ENCODE results near the gene FAM114A1. TPM values are rescaled to one million over a fixed set of nuclear protein-coding genes. Genes with fewer than 3 reads are reported as not detected.
"Not testable (repeated sequence)": the region's sequence is repeated elsewhere in the genome, so short reads cannot be mapped to it uniquely, and the experiment has no call there.

The FAM114A1 gene
- total RNA-seq, 1 donor from 2014 or later, result 33.2 TPM

DNA sequence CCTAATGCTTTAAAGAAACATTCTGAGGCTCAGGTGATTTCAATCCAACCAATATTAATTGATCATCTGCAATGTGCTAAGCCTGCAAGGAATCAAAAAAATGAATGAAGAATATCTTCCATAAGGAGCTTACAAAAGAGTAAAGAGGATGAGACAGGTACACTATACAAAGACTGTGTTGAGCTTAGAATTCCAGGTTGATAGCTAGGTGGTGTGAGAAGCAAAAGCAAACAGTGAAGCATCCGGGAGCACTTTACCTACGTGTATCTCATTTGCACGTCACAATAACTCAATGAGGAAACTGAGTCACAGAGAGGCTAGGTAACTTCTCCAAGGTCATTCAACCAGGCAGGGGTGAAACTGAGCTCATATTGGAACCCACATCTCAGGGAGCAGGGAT lies 37.1 kb downstream of the FAM114A1 start:
- no peak for ATAC-seq

DNA sequence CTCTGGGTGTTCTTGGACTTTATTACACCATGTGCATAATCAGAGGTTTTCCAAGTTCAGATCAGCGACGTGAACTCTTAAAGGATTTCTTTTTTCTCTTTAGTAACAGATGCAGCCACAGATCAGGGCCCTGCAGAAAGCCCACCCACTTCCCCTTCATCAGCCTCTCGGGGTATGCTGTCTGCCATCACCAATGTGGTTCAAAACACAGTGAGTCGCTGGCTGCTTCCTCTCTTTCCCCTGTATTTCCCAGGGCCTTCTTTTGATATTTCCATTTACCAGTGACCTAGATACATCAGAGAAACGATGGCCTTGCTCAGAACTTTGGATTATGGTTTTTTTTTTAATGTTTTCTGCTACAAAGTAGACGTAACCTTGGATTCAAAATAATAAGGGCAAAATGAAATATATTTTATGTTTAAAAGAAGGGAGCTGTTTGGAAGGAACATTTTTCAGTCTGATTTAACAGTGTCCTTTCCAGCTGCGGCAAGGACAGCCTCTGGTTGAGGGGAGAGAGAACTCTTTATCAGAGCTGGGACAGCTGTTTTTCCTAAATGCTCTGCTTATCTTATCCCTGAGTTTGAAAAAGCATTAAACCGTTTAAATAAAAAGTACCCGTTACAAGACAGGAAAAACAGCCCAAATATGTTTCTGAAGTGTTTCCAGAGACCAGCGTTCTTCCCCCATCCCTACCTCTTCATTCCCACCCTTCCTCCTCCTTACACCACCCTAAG lies 38.2 kb downstream of the FAM114A1 start:
- no peak for ATAC-seq

DNA sequence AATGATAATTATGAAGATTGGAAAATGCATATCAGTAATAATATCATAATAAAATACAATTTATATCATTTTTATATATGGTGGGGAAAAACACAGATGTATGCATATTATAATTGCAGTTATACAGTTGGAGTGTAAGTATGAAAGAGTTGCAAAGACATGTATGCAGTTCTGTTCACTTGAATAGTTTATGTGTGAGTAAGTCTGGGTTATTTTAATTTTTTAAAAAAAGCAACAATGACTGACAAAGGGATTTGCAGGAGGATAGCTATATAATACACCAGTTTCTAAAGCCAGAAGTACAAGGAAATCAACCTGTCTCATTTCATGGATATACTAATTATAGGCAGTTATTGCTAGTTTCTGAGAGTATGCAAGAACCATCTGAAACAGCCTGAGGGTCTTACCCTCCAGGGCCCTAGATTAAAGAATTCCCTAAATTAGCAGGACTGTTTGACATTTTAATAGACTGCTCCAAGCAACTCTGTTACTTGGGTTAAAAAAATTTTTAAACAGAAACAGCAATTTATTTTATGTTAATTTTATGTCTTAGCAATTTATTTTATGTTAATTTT lies 40.2 kb downstream of the FAM114A1 start:
- ATAC-seq, result no peak

DNA sequence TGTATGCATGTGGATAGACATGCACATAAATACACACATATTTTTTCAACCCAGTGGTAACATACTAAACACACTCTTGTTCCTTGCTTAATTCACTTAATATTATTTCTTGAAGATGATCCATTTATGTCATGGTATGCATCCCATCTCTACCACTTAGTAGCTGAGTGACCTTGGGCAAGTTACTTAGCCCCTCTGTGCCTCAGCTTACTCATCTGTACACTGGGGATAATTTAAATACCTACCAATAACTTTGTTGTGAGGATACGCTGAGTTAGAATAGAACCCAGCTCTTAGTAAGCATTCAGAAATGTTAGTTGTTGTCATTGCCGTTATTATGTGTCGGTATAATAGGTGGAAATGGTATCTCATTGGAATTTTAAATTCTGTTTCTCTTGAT lies 41.4 kb downstream of the FAM114A1 start:
- ATAC-seq, result no peak

DNA sequence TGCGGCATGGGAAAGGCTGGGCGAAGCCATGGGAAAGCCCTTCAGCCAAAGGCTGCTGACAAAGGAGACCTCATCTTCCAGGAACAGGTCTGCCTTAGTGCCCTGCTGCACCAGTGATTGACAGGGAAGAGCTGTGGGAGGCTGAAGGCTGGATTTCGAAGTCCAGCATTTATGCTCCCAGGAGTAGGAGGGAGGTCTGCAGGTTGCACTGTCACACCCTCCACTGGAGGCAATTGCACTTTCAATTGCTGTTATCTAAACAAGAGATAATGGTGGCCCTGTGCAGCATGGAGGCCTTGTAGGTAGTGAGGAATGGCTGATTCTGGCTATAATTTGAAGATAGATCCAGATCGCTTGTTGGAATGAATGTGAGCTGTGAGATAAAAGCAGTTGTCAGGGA lies 43.7 kb downstream of the FAM114A1 start:
- ATAC-seq, result no peak

DNA sequence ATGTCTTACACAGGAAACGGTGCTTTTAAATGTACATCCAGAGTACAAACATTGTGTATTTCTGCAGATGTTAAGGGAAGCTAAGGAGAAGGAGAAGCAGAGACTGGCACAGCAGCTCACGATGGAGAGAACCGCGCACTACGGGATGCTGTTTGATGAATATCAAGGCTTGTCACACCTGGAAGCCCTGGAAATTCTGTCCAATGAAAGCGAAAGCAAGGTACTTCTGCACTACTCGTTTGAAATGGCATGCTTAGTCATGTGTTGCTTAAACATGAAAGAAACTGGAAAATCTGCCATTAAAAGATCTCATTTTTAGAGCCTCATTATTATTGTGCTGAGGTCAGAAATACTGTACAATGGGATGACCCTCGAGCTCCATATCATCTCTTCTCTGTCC lies 47.2 kb downstream of the FAM114A1 start:
- no peak for ATAC-seq

DNA sequence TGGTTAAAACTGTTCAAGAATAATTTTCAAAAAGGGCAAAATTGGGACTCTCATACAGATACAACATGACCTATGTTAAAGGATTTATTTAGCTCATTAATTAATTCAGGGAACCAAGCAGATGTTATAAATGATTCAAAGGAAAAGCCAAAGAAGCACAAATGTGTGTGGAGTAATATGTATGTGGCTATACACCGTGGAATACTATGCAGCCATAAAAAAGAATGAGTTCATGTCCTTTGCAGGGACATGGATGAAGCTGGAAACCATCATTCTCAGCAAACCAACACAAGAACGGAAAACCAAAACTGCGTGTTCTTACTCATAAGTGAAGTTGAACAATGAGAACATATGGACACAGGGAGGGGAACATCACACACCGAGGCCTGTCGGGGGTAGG lies 48.7 kb downstream of the FAM114A1 start:
- ATAC-seq, result not testable (repeated sequence)

DNA sequence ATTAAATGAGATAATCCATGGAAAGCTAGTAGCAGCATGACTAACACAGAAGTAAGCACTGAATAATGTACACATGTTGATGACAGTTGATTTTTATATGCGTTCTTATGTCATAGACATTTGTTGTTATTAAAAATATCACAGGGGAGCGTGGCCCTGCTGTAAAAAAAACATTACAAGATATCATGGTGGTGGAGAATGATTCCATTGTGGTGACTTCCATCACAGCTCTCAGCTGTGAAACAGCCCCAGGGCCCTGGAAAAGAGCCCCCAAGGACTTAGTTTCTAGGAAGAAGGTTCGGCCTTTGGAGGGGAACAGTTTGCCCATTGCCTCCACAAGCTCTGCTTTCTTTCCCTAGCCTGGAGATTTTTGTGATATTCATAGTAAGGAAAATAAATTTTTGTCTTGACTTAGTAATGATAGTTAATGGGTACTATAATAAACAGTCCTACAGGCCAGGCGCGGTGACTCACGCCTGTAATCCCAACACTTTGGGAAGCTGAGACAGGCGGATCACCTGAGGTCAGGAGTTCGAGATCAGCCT lies 49.9 kb downstream of the FAM114A1 start:
- ATAC-seq, result no peak

DNA sequence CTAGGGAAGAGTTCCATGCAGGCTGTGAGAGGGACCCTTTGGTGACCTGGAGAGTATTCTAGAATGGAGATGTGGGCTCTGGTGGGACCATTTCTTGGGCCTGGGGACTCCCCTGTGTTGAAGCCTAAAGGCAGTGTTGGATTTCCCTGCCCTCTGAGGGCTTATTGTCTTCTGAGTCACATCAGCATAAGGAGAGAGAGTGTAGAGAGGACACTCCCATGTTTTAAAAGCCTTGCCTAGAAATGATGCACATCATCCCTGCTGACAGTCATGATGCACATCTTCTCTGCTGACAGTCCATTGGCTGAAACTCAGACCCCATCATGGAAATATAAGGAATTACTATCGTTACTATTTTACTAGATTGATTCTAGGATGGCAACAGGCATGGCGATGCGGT lies 51.9 kb downstream of the FAM114A1 start:
- ATAC-seq, result no peak

DNA sequence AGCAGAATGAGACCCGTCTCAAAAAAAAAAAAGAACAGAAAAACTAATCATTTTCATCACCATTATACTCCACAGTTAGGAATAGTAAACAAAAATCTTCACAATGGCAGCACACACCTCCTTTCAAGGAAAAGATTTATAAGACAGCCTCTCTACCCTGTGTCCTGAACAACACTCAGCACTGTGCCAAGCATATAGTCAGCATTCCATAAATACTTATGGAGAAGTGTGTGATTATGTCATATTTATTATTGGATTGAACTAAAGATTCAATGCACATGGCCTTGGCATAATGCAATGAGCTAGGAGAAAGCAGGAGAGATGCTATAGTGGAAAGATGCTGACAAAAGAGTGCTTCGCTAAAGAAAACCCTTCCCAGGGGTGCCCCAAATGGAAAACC lies 52.6 kb downstream of the FAM114A1 start:
- ATAC-seq, result no peak

DNA sequence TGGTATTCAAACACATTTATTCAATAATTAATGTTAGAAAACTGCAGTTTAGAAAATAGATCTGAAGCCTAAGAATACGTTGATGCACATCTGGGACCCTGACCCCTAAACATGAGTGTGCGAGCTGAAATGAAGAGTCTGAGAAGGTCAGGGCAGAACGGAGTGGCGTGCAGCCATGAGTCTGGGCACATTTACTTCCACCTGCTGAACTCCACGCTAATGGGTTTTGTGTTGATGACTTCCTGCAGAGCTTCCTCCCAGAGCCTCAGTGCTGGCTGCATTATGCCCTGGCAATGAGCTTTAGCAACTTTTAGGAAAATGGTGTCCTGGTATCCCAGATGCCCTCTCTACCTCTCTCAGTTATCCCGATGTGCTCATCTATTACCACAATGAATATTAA lies 53.1 kb downstream of the FAM114A1 start:
- no peak for ATAC-seq

DNA sequence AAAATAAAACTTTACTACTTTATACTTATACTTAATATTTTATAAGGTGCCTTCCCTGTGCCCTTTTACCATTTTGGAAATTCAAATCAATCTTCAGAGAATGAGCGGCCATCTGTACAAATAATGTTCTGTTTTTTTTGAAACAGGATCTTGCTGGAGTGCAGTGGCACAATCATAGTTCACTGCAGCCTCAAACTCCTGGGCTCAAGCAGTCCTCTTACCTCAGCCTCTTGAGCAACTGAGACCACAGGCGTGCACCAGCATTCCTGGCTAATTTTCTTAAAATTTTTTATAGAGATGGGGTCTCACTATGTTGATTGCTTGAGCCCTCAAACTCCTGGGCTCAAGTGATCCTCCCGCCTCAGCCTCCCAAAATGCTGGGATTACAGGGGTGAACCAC lies 53.5 kb downstream of the FAM114A1 start:
- no peak for ATAC-seq

DNA sequence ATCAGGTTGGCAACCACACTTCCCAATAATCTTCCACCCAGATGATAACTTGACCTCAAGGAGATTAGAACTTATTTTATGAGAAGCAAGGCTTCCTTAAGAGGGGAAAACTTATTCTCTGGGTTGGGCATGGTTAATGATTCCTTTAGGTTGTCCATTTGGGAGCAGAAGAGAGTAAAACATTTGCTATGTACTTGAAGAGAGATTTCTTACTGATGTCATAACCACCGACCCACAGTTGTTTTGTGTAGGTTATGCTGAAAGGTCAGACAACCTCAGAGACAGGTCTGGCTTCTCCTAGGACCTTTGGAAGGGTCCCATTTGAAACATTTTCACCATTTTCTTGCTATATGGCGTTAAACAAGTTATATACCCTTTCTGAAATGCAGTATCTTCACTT lies 56.1 kb downstream of the FAM114A1 start:
- no peak for ATAC-seq

DNA sequence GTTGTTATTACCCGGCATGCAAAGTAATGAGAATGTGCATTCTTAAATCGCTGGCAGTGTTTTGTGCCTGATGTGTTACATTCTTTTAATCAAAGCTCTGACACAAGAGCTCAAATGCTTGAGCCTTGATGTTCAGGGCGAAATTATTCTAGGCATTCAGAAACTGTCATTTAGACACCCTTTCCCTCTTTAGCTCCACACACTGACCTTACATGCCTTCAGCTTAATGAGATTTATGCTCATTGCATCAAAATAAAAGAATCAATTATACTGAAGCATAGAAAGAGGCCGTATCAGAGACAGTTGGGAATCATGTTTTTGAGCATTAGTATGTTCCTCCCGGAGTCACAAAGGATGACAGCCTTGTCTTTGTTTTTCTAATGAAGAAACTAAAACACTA lies 56.7 kb downstream of the FAM114A1 start:
- no peak for ATAC-seq

DNA sequence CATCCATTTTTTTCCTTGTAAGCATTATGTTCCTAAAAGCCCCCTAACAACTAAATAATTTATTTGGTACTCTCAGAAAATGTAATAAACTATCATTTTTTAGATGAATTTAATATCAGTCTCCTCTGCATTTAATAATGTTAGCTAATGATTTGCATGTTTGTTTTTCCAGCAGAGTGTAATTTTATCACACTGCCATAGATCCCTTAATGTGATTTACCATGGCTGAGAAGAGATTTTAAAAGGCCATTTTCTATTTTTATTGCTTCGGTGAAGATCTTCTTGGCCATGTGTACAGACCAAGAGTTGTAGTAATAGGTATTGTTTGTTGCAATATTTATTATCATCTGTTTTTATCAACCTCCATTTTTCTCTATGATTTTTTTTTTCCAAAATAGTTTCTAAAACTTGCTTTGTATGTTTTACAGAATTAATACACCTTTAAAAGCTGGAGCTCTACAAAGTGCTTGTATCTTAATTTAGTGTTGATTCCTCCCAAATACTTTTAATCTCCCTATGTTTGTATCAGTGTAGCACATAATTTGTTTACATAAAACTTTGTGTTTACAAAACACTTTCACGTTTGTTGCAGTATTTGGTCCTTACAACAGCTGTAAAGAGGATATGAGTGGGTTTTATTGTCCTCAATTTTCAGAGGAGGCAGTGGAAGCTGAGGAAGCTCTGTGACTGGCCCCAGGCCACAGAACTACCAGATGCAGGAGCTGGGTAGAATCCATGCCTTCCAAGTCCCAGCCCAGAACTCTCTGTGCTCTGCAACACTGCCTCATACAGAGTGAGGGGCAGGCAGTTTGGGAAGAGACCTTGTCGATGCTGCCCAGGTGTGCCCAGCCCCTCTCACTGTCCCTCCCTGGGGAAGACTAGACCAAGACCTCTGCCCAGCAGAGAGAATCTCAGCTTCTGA lies 58.1 kb downstream of the FAM114A1 start:
- no peak for ATAC-seq

DNA sequence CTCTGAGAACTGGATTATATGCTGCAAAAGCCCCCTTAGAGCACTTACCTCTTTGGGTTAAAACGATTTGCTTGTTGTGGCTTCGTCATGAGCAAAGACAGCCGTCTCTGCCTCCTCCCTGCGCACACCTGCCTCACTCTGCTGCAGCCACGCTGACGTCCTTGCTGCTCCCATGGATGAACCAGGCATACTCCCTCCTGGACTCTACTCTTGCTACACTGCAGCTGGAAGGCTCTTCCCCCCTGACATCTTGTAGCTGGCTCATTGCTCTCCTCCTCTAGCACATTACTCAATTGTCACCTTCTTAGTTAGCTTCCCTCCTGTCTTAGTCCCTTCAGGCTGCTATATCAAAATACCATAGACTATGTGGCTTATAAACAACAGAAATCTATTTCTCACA lies 59.3 kb downstream of the FAM114A1 start:
- ATAC-seq, result no peak

DNA sequence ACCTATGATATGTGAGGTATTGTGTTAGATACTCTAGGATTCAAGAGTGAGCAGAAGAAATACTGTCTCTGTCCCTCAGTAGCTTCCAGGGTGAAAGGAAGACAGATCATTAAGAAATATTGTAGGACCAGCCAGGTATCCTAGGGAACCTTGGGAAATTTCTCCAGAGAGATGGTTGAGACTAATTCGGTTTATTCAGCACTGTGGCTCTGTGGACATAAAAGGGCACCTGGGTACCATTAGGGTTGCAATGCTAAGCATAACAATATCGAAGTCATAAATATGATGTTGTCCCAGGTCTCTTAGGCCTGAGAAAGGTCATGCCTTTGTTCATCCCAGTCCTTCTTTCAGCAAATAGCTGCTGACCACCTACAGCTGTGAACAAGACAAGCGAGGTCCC lies 61.0 kb downstream of the FAM114A1 start:
- no peak for ATAC-seq

DNA sequence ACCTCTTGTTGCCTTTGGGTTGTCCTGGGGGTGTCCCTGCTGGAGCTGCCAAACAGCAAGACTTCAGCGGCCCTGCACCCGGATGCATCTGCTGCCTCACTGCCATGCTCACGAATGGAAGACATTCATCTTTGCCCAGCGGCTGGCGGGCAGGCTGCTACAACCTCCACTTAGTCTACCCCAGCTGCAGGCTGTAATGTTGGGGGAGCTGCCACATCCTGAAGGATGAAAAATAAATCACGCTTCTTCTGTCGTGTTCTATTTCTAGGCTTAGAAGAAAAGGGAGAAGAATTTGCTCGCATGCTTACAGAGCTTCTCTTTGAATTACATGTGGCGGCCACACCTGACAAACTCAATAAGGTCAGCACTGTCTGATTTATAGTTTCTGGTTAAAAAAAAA lies 61.4 kb downstream of the FAM114A1 start:
- ATAC-seq, result no peak

DNA sequence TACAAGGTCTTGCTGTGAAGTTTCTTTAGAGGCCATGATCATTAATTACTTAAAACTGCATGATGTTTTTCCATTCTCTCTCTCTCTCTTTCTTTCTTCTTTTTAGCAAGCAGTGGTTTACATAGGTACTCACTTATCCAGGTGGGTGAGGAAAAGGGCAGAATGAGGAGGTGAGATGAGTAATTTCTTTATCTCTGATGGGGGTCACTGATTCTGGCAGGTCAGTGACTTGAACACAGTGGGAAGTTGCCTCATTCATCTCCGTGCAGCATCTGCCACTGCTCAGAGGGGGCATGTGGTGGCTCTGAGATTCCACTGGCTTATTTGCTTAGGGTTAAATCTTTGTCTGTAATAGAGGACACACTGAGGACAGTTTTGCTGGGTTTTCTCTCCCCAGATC lies 62.6 kb downstream of the FAM114A1 start:
- ATAC-seq, result no peak

DNA sequence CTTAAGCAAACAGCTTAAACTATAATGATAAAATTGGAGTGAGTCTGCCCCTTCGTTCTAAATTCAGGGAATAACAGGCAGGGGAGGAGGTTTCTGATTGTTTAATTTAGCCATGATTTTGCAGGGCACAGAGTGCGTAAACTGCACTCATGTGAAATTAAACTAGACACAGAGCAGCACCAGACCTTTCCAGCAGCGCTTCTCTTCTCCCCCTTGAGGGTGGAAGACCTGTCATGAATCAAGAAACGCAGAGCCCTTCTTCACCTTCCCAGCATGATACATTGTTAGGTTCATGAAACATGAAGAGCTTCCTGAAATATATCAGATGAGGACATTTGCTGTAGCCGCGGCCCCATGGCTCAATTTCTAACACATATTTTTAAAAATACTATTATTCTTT lies 63.1 kb downstream of the FAM114A1 start:
- ATAC-seq, result no peak

DNA sequence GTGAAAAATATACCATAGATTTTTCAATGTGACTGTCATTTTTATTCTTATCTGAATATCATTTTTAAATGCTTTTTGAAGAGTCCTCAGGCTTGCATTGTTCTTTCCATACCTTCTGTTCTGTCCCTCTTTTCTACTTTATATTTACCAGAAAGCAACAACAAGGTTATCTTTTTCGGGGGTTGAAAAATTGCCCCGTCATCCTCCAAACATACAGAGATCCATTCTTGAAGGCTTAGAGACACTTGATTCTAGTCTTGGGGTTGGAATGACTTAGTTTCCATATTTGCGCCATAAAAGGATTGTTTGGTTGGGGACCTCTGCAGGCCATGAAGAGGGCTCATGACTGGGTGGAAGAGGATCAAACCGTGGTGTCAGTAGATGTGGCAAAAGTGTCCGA lies 63.5 kb downstream of the FAM114A1 start:
- ATAC-seq, result no peak

DNA sequence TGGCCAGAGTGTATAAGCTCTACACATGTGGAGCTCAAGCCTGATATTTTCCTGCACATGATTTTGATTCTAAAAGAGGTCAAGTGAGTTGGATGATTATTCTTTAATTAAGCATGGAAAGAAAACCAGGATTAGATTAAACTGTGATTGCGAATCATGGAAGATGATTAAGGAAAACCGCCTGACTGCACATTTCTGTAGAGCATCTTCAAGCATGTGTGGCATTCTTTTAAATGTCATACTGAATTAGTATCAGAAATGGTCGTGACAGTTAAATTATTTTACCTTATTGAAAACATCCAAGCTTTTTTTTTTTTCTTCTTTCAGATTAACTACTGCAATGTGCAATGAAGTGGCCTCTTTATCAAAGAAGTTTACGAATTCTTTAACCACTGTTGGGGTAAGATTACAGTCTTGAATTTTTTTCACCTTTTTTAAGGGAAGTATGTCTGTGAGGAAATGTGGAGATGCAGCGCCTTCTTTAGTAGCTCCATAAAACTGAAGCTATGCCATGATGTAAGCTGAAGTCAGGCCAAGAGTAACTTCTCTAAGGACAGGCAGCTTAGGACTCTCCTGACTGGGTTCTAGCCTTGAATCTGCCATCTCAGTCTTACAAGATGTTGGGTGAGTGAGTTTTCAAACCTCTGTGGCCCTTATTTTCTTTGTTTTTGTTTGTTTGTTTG lies 67.9 kb downstream of the FAM114A1 start:
- no peak for ATAC-seq

DNA sequence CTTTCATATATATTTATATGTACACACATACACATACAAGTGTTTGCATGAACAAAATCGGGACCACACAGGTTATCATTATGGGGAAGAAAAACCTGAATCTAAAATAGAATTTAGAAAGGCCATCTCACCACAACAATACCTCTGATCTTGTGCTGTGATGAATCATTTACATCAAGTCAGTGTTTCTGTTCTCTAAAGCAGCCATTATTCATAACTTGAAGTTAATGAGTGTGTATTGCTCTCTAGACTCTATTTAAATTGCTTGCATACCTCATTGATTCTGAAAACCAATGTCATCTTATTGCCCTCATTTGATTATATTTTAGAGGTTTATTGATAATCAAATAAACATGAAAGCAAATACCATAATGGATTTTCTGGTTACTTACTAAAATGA lies 71.6 kb downstream of the FAM114A1 start:
- ATAC-seq, result no peak
